ENCODE measurements around the gene CHD6.

Gene CHD6

GRCh38 chr20:41617902-41618806 is at the start of gene CHD6:
TSS of gene CHD6 (minus strand) at chr20:41618377. CDS start at chr20:41551337, 67,040 bp downstream.
- peak; percentile 99 for DNase-seq

- no peak for DNase-seq
Observed at GRCh38 chr20:41664584-41664983, 46.4 kb upstream of the CHD6 start.

GRCh38 chr20:41657655-41658054 is 39.5 kb upstream of the CHD6 start:
- no peak for DNase-seq

GRCh38 chr20:41655962-41656618 is 37.9 kb upstream of the CHD6 start:
- DNase-seq = no peak

GRCh38 chr20:41654884-41655283 is 36.7 kb upstream of the CHD6 start:
- DNase-seq = no peak

GRCh38 chr20:41654292-41654691 is 36.1 kb upstream of the CHD6 start:
- DNase-seq = no peak

- DNase-seq = no peak
Observed at GRCh38 chr20:41650231-41650948, 32.2 kb upstream of the CHD6 start.

- DNase-seq = no peak
Observed at GRCh38 chr20:41649489-41649888, 31.3 kb upstream of the CHD6 start.

- no peak for DNase-seq
Observed at GRCh38 chr20:41645372-41645771, 27.2 kb upstream of the CHD6 start.

GRCh38 chr20:41643504-41643938 is 25.3 kb upstream of the CHD6 start:
- no peak for DNase-seq

- no peak for DNase-seq
Observed at GRCh38 chr20:41639630-41640029, 21.5 kb upstream of the CHD6 start.

- no peak for DNase-seq
Observed at GRCh38 chr20:41638456-41638855, 20.3 kb upstream of the CHD6 start.

GRCh38 chr20:41635158-41635557 is 17.0 kb upstream of the CHD6 start:
- DNase-seq = no peak

- DNase-seq = no peak
Observed at GRCh38 chr20:41632896-41633295, 14.7 kb upstream of the CHD6 start.

- no peak for DNase-seq
Observed at GRCh38 chr20:41631826-41632225, 13.6 kb upstream of the CHD6 start.

- DNase-seq = no peak
Observed at GRCh38 chr20:41630846-41631245, 12.7 kb upstream of the CHD6 start.

GRCh38 chr20:41627611-41628244 is 9.6 kb upstream of the CHD6 start:
- no peak for DNase-seq

- no peak for DNase-seq
Observed at GRCh38 chr20:41627001-41627495, 8.9 kb upstream of the CHD6 start.

GRCh38 chr20:41623625-41624375 is 5.6 kb upstream of the CHD6 start:
- DNase-seq = no peak

- no peak for DNase-seq
Observed at GRCh38 chr20:41622584-41622983, 4.4 kb upstream of the CHD6 start.

- DNase-seq = no peak
Observed at GRCh38 chr20:41621971-41622370, 3.8 kb upstream of the CHD6 start.

- DNase-seq = no peak
Observed at GRCh38 chr20:41621421-41621820, 3.2 kb upstream of the CHD6 start.

All from activated CD4-positive, alpha-beta T cell treated with anti-CD3 and anti-CD28 coated beads, Interleukin-2, amount 50 U/mL, for 48 hours (primary cell).